Natural killer cell (primary cell): ENCODE measurements around the gene DMPK. TPM values are rescaled to one million over a fixed set of nuclear protein-coding genes. Genes with fewer than 3 reads are reported as not detected.

ENCODE experiments used
- ATAC-seq, 3 donors: fragments of 150-1000 bp in 2 of 3; fragments of 200-7000 bp in 1 of 3; cut with Tn5 transposase; 1 replicate in 1 of 3; 2 replicates in 2 of 3; pipeline ENCODE4 v1.10.0; 2021; ENCODE audit warnings: mild to moderate bottlenecking in 2 of 3, moderate library complexity in 2 of 3
- DNase-seq, 2 donors: peaks; one replicate each; pipeline versions ENCODE4 v3.0.0 to v3.0.0-alpha.2; 2013 to 2021; ENCODE audit warnings: mixed read lengths in 1 of 2
- H3K27ac ChIP-seq: one replicate; pipeline ENCODE4 v1.5.1; 2013; ENCODE audit warnings: mild to moderate bottlenecking, low read length
- H3K27me3 ChIP-seq: one replicate; pipeline ENCODE4 v1.6.1; 2013; ENCODE audit warnings: low read length; ENCODE audit not compliant: control insufficient read depth, insufficient read depth
- H3K36me3 ChIP-seq: one replicate; pipeline ENCODE4 v1.6.1; 2013; ENCODE audit warnings: low read length; ENCODE audit not compliant: control insufficient read depth, insufficient read depth
- H3K4me1 ChIP-seq: one replicate; pipeline ENCODE4 v1.6.1; 2013; ENCODE audit warnings: low read length; ENCODE audit not compliant: control insufficient read depth, insufficient read depth
- H3K4me3 ChIP-seq: one replicate; pipeline ENCODE4 v1.5.1; 2013; ENCODE audit warnings: low read length
- H3K9me3 ChIP-seq: one replicate; pipeline ENCODE4 v1.6.1; 2013; ENCODE audit warnings: low read length; ENCODE audit not compliant: control insufficient read depth, insufficient read depth
- H3K27ac Mint-ChIP-seq, 2 donors: one replicate each; pipeline ENCODE4 v1.8.0; 2022; ENCODE audit warnings: mild to moderate bottlenecking in 2 of 2, mixed read lengths in 2 of 2, moderate library complexity in 1 of 2
- H3K27me3 Mint-ChIP-seq, 2 donors: one replicate each; pipeline ENCODE4 v1.8.0; 2022; ENCODE audit warnings: low read depth in 2 of 2, mixed read lengths in 2 of 2
- H3K36me3 Mint-ChIP-seq: one replicate; pipeline ENCODE4 v1.8.0; 2022; ENCODE audit warnings: mixed read lengths
- H3K4me1 Mint-ChIP-seq, 2 donors: one replicate each; pipeline ENCODE4 v1.8.0; 2022; ENCODE audit warnings: mixed read lengths in 2 of 2
- H3K4me3 Mint-ChIP-seq: one replicate; pipeline ENCODE4 v1.8.0; 2022; ENCODE audit warnings: mild to moderate bottlenecking, moderate library complexity, mixed read lengths
- H3K9me3 Mint-ChIP-seq, 2 donors: one replicate each; pipeline ENCODE4 v1.8.0; 2022; ENCODE audit warnings: mixed read lengths in 2 of 2
- CTCF ChIP-seq: fragments of 200-600 bp; IDR thresholded peaks from one replicate; pipeline ENCODE4 v1.8.0; 2022; ENCODE audit warnings: antibody characterized with exemption
- WGBS: methylation state at CpG from one replicate; pipeline ENCODE4 v1.1.7; 2013; ENCODE audit warnings: missing lambda C conversion rate; ENCODE audit not compliant: insufficient coverage; 5-methylcytosine and 5-hydroxymethylcytosine counted together
- intact Hi-C: fragments of 100-400 bp; cut with micrococcal nuclease; formaldehyde crosslinking; loops from one replicate; pipeline ENCODE4 v1.14.2; 2022
- total RNA-seq, 4 donors: library from RNA; stranded (reverse); fragments of 120-200 nt in 1 of 4; gene quantifications; one replicate each; pipeline versions ENCODE4 v1.2.3 to v1.2.4, GENCODE V29; 2013 to 2022

Gene DMPK
- total RNA-seq, 3 donors from 2014 or later (not counting 1 experiment from before 2014, with no cell fraction given) = 48.1 to 67.5 (median 49.8) TPM

GRCh38 chr19:45746866-45747265, 35.4 kb downstream of the DMPK start:
- Histone ChIP-seq H3K4me1 (no peaks in the 10 kb centered on the region), H3K27ac (no peak overlapping the region), H3K4me3 (no peak overlapping the region), H3K27me3 (no peaks in the 10 kb centered on the region), H3K9me3 (no peaks in the 10 kb centered on the region), H3K36me3 (no peaks in the 10 kb centered on the region)
- WGBS = 85% methylated on average over 5 of the region's 5 CpGs
- Mint-ChIP-seq H3K27ac (no peak overlapping the region), H3K9me3 (no peaks in the 10 kb centered on the region), H3K27me3 (peaks cover 8 to 17% of the 10 kb centered on the region in 2 donors), H3K4me3 (no peak overlapping the region), H3K36me3 (no peaks in the 10 kb centered on the region), H3K4me1 (no peaks in the 10 kb centered on the region)
- intact Hi-C loops = no loop called here
- DNase-seq = no peak
- no peak for ATAC-seq
- TF ChIP-seq CTCF = no peak

- WGBS = 93% methylated on average over 6 of the region's 6 CpGs
Observed at GRCh38 chr19:45745606-45746005, 36.7 kb downstream of the DMPK start.

GRCh38 chr19:45742969-45743368, 39.3 kb downstream of the DMPK start:
- Mint-ChIP-seq H3K9me3 (no peaks in the 10 kb centered on the region), H3K36me3 (no peaks in the 10 kb centered on the region), H3K27me3 (peaks cover 8 to 17% of the 10 kb centered on the region in 2 donors), H3K4me3 (no peak overlapping the region), H3K4me1 (no peaks in the 10 kb centered on the region), H3K27ac (no peak overlapping the region)
- no peak for TF ChIP-seq CTCF
- H3K4me3 ChIP-seq = no peak overlapping the region
- H3K27ac ChIP-seq = no peak overlapping the region
- DNase-seq = no peak
- no peaks in the 10 kb centered on the region for H3K9me3 ChIP-seq
- no peaks in the 10 kb centered on the region for H3K27me3 ChIP-seq
- no peak for ATAC-seq
- 79% methylated on average over 2 of the region's 4 CpGs for WGBS
- H3K36me3 ChIP-seq = no peaks in the 10 kb centered on the region
- intact Hi-C loops = no loop called here
- H3K4me1 ChIP-seq = no peaks in the 10 kb centered on the region

More at GRCh38 chr19:45745606-45746005, 36.7 kb downstream of the DMPK start:
- Mint-ChIP-seq H3K27ac (no peak overlapping the region), H3K4me3 (no peak overlapping the region), H3K27me3 (peaks cover 8 to 17% of the 10 kb centered on the region in 2 donors), H3K36me3 (no peaks in the 10 kb centered on the region), H3K4me1 (no peaks in the 10 kb centered on the region), H3K9me3 (no peaks in the 10 kb centered on the region)
- Histone ChIP-seq H3K36me3 (no peaks in the 10 kb centered on the region), H3K4me3 (no peak overlapping the region), H3K27ac (no peak overlapping the region), H3K27me3 (no peaks in the 10 kb centered on the region), H3K9me3 (no peaks in the 10 kb centered on the region), H3K4me1 (no peaks in the 10 kb centered on the region)
- intact Hi-C loops = no loop called here
- no peak for TF ChIP-seq CTCF
- ATAC-seq (no peak), DNase-seq (no peak)
